Measurements from ENCODE around the gene P2RY6.

DNA sequence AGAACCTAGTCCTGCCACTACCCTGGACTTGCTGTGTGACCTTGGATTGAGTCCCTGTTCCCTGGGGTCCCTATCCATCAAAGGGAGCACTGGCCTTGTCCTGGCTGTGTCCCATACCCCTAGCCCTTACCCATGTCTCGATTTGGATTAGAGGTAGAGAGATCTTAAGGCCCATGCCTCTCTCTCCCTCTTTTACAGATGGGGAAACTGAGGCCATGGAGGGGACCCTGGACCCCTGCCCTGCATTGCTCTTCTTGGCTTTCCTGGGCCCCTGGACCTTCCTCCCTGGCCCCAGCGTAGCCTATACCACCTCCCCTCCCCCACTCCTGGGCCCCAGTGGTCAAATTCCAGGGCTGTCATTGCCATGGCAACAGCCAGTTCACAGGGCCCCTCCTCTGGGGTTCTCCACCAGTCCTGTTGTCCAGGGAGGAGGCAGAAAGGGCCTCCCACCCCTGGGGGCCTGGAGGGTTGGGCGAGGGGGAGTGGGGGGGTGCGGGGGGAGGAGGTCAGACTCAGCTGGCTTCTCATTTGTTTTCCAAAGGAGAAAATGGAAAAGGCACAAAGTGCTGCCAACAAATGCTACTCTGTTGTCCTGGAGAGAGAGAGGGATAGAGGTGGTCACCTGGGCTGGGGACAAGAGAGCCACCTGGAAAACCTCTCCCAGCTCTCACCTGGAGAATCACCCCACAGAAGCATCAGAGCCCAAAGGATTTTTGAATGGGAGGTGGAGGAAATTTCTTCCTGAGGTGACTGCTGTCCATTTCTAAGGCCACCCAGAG lies 59.2 kb downstream of the P2RY6 start:
- no peak for TF ChIP-seq CTCF (conservative IDR thresholded peaks at IDR 0.05)
- no peak for TF ChIP-seq ZFX (IDR thresholded peaks at IDR 0.05)
